Peyer's patch (tissue), 4 donors: ENCODE data around the gene STT3B. TPM values are rescaled to one million over a fixed set of nuclear protein-coding genes. Genes with fewer than 3 reads are reported as not detected.

Experiments used
- DNase-seq, 3 donors: peaks; one replicate each; pipeline ENCODE4 v3.0.0-alpha.2; 2017 to 2019
- H3K27ac ChIP-seq, 4 donors: fragments of 200-600 bp; sonication (generic); one replicate each; pipeline ENCODE4 v1.5.1; 2016 to 2019
- H3K27me3 ChIP-seq, 2 donors: fragments of 200-600 bp; sonication (generic); one replicate each; pipeline ENCODE4 v1.5.1; 2019
- H3K36me3 ChIP-seq, 3 donors: fragments of 200-600 bp; sonication (generic); one replicate each; pipeline ENCODE4 v1.5.1; 2016 to 2019
- H3K4me1 ChIP-seq, 4 donors: fragments of 200-600 bp; sonication (generic); one replicate each; pipeline ENCODE4 v1.5.1; 2016 to 2019
- H3K4me3 ChIP-seq, 4 donors: fragments of 200-600 bp; sonication (generic); 1 replicate in 3 of 4; 2 replicates in 1 of 4; pipeline ENCODE4 v1.5.1; 2016 to 2019; ENCODE audit warnings: mild to moderate bottlenecking in 1 of 4
- H3K9me3 ChIP-seq, 4 donors: fragments of 200-600 bp; sonication (generic); one replicate each; pipeline ENCODE4 v1.5.1; 2016 to 2019; ENCODE audit warnings: mild to moderate bottlenecking in 1 of 4
- POLR2A ChIP-seq, 2 donors: fragments of 450-650 bp; IDR thresholded peaks; one replicate each; pipeline ENCODE4 v1.5.1; 2017; ENCODE audit warnings: antibody characterized with exemption in 2 of 2, mild to moderate bottlenecking in 2 of 2, moderate library complexity in 2 of 2
- total RNA-seq, 4 donors: library from RNA; depleted of rRNA; stranded (reverse); fragments of >200 nt; gene quantifications; one replicate each; pipeline ENCODE4 v1.1.0, GENCODE V29; 2016
- TF ChIP-seq, protein P1 (sequence below), 6 experiments: fragments of 450-650 bp in 4 of 6; fragments of 200-600 bp in 2 of 6; sonication (generic) in 1 of 6; IDR thresholded peaks; one replicate each; pipeline ENCODE4 v1.5.1; 2017 to 2019; ENCODE audit warnings: antibody characterized with exemption in 6 of 6, mild to moderate bottlenecking in 3 of 6, moderate library complexity in 1 of 6

The STT3B gene
- total RNA-seq, 4 donors from 2014 or later, result 83.9 to 179 (median 144) TPM

DNA sequence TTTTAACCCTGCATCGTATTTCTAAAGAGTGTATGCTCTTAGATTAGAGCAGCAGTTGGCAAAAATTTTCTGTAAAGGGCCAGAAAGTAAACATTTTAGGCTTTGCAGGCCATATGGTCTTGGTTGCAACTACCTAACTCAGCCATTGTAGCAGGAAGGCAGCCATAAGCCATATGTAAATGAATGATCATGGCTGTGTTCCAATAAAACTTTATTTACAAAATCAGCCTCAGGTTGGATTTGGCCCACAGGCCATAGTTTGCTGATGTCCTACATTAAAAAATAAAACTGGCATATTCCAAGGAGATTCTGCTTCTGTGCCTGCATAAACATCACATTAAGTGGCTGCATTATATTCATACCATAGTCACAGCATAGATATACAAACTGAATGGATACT lies 134.9 kb downstream of the STT3B start:
- no peaks in the 10 kb centered on the region for H3K27me3 ChIP-seq
- H3K36me3 ChIP-seq, result no peaks in the 10 kb centered on the region
- TF ChIP-seq, protein P1, sequence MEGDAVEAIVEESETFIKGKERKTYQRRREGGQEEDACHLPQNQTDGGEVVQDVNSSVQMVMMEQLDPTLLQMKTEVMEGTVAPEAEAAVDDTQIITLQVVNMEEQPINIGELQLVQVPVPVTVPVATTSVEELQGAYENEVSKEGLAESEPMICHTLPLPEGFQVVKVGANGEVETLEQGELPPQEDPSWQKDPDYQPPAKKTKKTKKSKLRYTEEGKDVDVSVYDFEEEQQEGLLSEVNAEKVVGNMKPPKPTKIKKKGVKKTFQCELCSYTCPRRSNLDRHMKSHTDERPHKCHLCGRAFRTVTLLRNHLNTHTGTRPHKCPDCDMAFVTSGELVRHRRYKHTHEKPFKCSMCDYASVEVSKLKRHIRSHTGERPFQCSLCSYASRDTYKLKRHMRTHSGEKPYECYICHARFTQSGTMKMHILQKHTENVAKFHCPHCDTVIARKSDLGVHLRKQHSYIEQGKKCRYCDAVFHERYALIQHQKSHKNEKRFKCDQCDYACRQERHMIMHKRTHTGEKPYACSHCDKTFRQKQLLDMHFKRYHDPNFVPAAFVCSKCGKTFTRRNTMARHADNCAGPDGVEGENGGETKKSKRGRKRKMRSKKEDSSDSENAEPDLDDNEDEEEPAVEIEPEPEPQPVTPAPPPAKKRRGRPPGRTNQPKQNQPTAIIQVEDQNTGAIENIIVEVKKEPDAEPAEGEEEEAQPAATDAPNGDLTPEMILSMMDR (IDR thresholded peaks at IDR 0.05), result no peak
- TF ChIP-seq POLR2A (IDR thresholded peaks at IDR 0.05), result no peak
- H3K4me3 ChIP-seq, result no peak overlapping the region
- no peak for DNase-seq
- H3K27ac ChIP-seq, result no peak overlapping the region
- H3K9me3 ChIP-seq, result no peaks in the 10 kb centered on the region
- peaks cover 0 to 7% (median 0%) of the 10 kb centered on the region in 4 donors for H3K4me1 ChIP-seq

DNA sequence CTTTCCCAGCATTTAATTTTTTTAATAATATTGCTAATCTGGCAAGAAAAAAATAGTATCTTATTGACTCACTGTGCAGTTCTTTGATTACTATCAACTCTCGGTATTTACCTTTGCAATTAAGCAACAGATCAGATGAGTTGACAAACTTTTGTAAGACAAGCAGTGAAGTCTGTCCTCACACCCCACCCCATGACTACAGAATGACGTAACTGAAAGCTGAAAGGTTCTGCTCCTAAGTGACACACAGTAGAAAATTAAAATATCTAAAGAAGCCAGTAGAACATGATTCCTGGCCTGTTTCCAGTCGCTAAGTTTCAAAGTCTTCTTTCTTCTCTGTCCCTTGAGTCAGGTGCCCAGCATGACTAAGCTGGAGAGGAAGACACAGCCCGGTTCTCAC lies 135.5 kb downstream of the STT3B start:
- no peak for DNase-seq
- TF ChIP-seq, protein P1 (IDR thresholded peaks at IDR 0.05), result no peak
- no peak for TF ChIP-seq POLR2A (IDR thresholded peaks at IDR 0.05)
- Histone ChIP-seq H3K9me3 (no peaks in the 10 kb centered on the region), H3K36me3 (no peaks in the 10 kb centered on the region), H3K27me3 (no peaks in the 10 kb centered on the region), H3K27ac (no peak overlapping the region), H3K4me3 (no peak overlapping the region), H3K4me1 (peaks cover 0 to 7% (median 0%) of the 10 kb centered on the region in 4 donors)

DNA sequence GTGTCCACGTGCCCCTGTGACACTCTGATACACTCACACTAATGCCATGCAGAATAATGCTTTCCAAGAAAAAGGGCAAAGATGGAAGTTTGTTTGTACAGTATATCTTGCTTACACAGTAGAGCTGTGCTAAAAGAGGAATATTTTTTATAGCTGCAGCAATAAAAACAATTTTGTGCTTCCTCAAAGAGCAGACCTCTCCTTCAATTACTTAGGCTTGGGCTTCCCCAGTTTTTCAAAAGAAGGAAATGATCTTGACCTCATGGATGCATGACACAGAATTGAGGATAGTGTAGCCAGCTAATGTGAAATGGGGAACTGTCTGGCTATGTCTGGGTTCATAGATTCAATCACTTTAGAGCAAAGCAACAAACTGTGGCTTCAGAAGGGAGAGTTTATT lies 137.4 kb downstream of the STT3B start:
- DNase-seq, result no peak
- Histone ChIP-seq H3K36me3 (no peaks in the 10 kb centered on the region), H3K4me3 (no peak overlapping the region), H3K9me3 (no peaks in the 10 kb centered on the region), H3K27ac (no peak overlapping the region), H3K27me3 (no peaks in the 10 kb centered on the region), H3K4me1 (peaks cover 0 to 7% (median 0%) of the 10 kb centered on the region in 4 donors)
- TF ChIP-seq, protein P1 (IDR thresholded peaks at IDR 0.05), result no peak
- TF ChIP-seq POLR2A (IDR thresholded peaks at IDR 0.05), result no peak

DNA sequence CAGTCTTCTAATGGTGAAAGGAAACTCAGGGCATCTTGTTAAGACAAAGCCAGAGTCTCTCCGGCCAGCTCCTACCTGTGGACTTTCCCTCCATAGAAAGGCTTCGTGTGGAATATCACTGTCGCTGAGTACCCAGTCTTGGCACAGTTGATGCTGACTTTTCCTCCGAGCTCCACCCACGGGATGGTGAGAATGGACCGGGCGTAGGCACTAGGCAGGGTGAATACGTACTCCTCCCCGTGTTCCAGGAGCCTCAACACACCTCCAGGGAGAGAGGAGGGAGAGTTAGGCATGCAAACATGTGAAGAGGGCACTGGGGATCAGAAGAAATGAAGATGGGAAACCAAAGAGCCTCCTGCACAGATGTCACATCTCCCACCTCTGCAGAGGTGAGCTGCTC lies 138.0 kb downstream of the STT3B start:
- no peak for DNase-seq
- Histone ChIP-seq H3K36me3 (no peaks in the 10 kb centered on the region), H3K27ac (no peak overlapping the region), H3K4me1 (peaks cover 0 to 7% (median 0%) of the 10 kb centered on the region in 4 donors), H3K27me3 (no peaks in the 10 kb centered on the region), H3K4me3 (no peak overlapping the region), H3K9me3 (no peaks in the 10 kb centered on the region)
- TF ChIP-seq POLR2A (IDR thresholded peaks at IDR 0.05), result no peak
- TF ChIP-seq, protein P1 (IDR thresholded peaks at IDR 0.05), result no peak

DNA sequence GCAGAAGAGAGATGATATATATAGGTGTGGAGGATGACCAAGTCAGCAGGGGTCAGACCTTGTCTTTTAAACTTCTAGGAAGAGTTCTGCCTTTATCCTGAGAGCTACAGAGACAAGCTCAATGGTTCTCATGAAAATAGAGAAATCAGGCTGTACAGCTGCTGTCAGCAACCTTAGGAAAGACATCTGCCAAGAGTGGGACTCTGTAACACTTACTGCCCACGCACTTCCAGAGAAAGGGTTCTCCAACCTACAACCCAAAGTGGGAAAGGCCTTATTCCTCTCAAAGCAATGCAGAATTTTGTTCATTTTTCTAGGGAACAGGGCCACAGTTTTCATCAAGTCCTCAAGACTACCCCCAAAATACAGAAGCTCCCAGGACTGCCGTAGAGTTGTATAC lies 138.7 kb downstream of the STT3B start:
- no peaks in the 10 kb centered on the region for H3K27me3 ChIP-seq
- TF ChIP-seq, protein P1 (IDR thresholded peaks at IDR 0.05), result no peak
- no peak for TF ChIP-seq POLR2A (IDR thresholded peaks at IDR 0.05)
- peaks cover 0 to 7% (median 0%) of the 10 kb centered on the region in 4 donors for H3K4me1 ChIP-seq
- no peaks in the 10 kb centered on the region for H3K9me3 ChIP-seq
- DNase-seq, result no peak
- H3K4me3 ChIP-seq, result no peak overlapping the region
- no peaks in the 10 kb centered on the region for H3K36me3 ChIP-seq
- no peak overlapping the region for H3K27ac ChIP-seq

DNA sequence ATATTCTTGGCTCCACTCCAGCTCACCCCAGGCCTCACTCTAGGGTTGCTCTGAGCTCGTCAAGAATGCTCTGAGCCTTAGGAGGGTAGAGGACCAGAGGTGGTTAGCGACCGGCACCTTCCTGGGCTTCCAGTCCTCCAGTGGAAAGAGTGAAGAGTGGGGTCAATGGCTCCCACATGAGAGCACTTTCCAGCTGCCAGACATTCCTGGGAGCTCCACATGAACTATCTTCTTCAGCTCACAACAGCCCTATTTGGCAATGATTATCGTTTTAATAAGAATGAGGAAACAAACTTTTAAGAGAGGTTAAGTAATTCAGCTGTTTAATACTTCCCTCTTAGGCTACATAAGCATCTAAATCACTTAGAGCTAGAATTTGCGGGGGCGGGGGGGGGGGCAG lies 139.3 kb downstream of the STT3B start:
- no peaks in the 10 kb centered on the region for H3K9me3 ChIP-seq
- no peak for DNase-seq
- H3K36me3 ChIP-seq, result no peaks in the 10 kb centered on the region
- H3K27me3 ChIP-seq, result no peaks in the 10 kb centered on the region
- no peak overlapping the region for H3K27ac ChIP-seq
- H3K4me1 ChIP-seq, result peaks cover 0 to 7% (median 0%) of the 10 kb centered on the region in 4 donors
- H3K4me3 ChIP-seq, result no peak overlapping the region
- no peak for TF ChIP-seq POLR2A (IDR thresholded peaks at IDR 0.05)
- TF ChIP-seq, protein P1 (IDR thresholded peaks at IDR 0.05), result no peak
